Measurements from ENCODE around the gene FRMPD4. TPM values are rescaled to one million over a fixed set of nuclear protein-coding genes. Genes with fewer than 3 reads are reported as not detected.
A peak's percentile ranks its signal among the peaks of the same experiment; 100 is the strongest.

The FRMPD4 gene
- total RNA-seq, 5 donors from 2014 or later (not counting 1 experiment from before 2014, with no cell fraction given), result not detected

DNA sequence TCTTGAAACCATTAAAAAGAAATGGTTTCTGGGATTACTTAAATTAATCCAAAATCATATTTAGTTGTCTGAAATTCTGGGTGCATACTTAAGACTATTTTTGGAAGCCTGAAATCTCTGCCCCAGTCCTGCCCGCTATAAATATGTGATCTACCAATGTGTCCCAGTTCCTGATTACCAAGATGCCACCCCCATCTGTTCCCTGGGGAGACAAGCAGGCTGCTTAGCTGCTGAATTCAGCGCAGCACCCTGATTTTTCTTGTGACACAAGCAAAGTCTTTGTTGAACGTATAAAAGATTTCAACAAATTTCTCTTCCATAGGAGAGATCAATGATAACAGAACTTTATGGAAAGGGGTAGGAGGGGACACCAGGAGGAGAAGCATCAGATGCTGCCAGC lies 552.4 kb downstream of the FRMPD4 start:
- no peaks in the 10 kb centered on the region for H3K36me3 ChIP-seq (ENCODE audit: control insufficient read depth in 2 of 2, extremely low read depth in 1 of 2, insufficient read depth in 1 of 2, low read length in 1 of 2)
- peaks cover 10 to 31% of the 10 kb centered on the region in 2 donors for H3K27me3 Mint-ChIP-seq
- H3K4me1 Mint-ChIP-seq, result no peaks in the 10 kb centered on the region
- DNase-seq, result no peak
- H3K4me3 Mint-ChIP-seq, result no peak overlapping the region
- no peaks in the 10 kb centered on the region for H3K4me1 ChIP-seq (ENCODE audit: control insufficient read depth in 1 of 2, extremely low read depth in 1 of 2, insufficient read depth in 2 of 2, low read length in 2 of 2)
- POLR2A ChIA-PET, result no interaction called here
- WGBS (ENCODE audit: insufficient coverage), result no CpG with 5 or more reads among the region's 3 CpGs
- H3K27me3 ChIP-seq (replicated peaks in 1 of 2; ENCODE audit: control insufficient read depth in 2 of 2, extremely low read depth in 1 of 2, insufficient read depth in 2 of 2, low read length in 1 of 2), result peaks cover 0 to 3% of the 10 kb centered on the region in 2 experiments
- ATAC-seq (replicated peaks in 1 of 4), result no peak
- no peak overlapping the region for H3K4me3 ChIP-seq (ENCODE audit: control insufficient read depth in 1 of 2, extremely low read depth in 1 of 2, low read length in 1 of 2)
- no peak overlapping the region for H3K27ac Mint-ChIP-seq
- H3K27ac ChIP-seq (ENCODE audit: low read length), result no peak overlapping the region
- CTCF ChIA-PET, result interaction anchor here in 1 of 2 donors (0.6 kb wide), 1 partner anchor 903 kb away, joined by 3 read pairs; no protein-coding TSS in a partner anchor
- H3K36me3 Mint-ChIP-seq, result no peaks in the 10 kb centered on the region
- H3K9me3 ChIP-seq, result no peaks in the 10 kb centered on the region
- no peaks in the 10 kb centered on the region for H3K9me3 Mint-ChIP-seq

DNA sequence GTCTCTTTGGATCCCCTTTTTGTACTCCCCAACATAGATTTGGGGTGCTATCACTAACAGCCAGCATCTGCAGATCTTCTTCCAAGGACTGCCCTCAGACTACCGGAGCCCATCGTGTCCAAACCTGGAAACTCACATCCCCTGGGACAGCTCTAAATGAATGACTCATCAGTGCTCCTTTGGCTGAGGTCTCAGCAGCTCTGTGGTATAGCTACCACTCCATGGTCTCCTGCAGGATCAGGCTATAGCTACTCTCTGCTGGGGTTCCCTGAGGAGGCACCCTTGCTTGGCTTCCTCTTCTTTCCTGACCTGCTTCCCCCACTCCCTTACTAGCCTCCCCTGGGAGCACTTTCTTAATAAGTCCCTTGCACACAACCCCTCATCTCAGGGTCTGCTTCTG lies 555.5 kb downstream of the FRMPD4 start:
- Histone ChIP-seq H3K36me3 (ENCODE audit: control insufficient read depth in 2 of 2, extremely low read depth in 1 of 2, insufficient read depth in 1 of 2, low read length in 1 of 2) (no peaks in the 10 kb centered on the region), H3K4me3 (ENCODE audit: control insufficient read depth in 1 of 2, extremely low read depth in 1 of 2, low read length in 1 of 2) (no peak overlapping the region), H3K9me3 (no peaks in the 10 kb centered on the region), H3K27me3 (replicated peaks in 1 of 2; ENCODE audit: control insufficient read depth in 2 of 2, extremely low read depth in 1 of 2, insufficient read depth in 2 of 2, low read length in 1 of 2) (peaks cover 0 to 3% of the 10 kb centered on the region in 2 experiments), H3K27ac (ENCODE audit: low read length) (no peak overlapping the region), H3K4me1 (ENCODE audit: control insufficient read depth in 1 of 2, extremely low read depth in 1 of 2, insufficient read depth in 2 of 2, low read length in 2 of 2) (no peaks in the 10 kb centered on the region)
- Mint-ChIP-seq H3K27me3 (peaks cover 14 to 40% of the 10 kb centered on the region in 2 donors), H3K9me3 (no peaks in the 10 kb centered on the region), H3K4me3 (no peak overlapping the region), H3K36me3 (no peaks in the 10 kb centered on the region), H3K4me1 (no peaks in the 10 kb centered on the region), H3K27ac (no peak overlapping the region)
- DNase-seq, result no peak
- no peak for ATAC-seq (replicated peaks in 1 of 4)
- ChIA-PET CTCF (no interaction called here), POLR2A (interaction anchor here in 1 of 2 donors (0.5 kb wide), 1 partner anchor 18 kb away, joined by 3 read pairs; no protein-coding TSS in a partner anchor)
- 81% methylated on average over 2 of the region's 2 CpGs for WGBS (ENCODE audit: insufficient coverage)

DNA sequence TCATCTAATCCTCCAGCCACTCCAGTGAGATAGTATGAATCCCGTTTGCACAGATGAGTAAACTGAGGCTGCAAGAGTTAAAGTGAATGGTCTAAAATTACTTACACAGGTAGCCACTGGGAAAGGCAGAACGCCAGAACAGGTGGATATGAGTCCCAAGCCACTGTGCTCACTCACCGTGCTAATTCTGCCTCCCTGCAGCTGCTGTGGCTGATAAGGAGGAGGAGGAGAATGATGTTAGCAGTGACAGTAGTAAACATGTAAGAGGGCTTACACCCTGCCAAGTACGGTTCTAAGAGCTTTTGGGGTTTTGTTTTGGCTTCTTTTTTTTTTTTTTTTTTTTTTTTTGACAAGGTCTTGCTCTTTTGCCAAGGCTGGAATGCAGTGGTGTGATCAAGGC lies 562.5 kb downstream of the FRMPD4 start:
- Mint-ChIP-seq H3K27me3 (peaks cover 8 to 52% of the 10 kb centered on the region in 2 donors), H3K27ac (no peak overlapping the region), H3K4me1 (no peaks in the 10 kb centered on the region), H3K36me3 (no peaks in the 10 kb centered on the region), H3K9me3 (no peaks in the 10 kb centered on the region), H3K4me3 (no peak overlapping the region)
- Histone ChIP-seq H3K27me3 (replicated peaks in 1 of 2; ENCODE audit: control insufficient read depth in 2 of 2, extremely low read depth in 1 of 2, insufficient read depth in 2 of 2, low read length in 1 of 2) (peaks cover 0 to 2% of the 10 kb centered on the region in 2 experiments), H3K27ac (ENCODE audit: low read length) (no peak overlapping the region), H3K36me3 (ENCODE audit: control insufficient read depth in 2 of 2, extremely low read depth in 1 of 2, insufficient read depth in 1 of 2, low read length in 1 of 2) (no peaks in the 10 kb centered on the region), H3K9me3 (no peaks in the 10 kb centered on the region), H3K4me3 (ENCODE audit: control insufficient read depth in 1 of 2, extremely low read depth in 1 of 2, low read length in 1 of 2) (no peak overlapping the region), H3K4me1 (ENCODE audit: control insufficient read depth in 1 of 2, extremely low read depth in 1 of 2, insufficient read depth in 2 of 2, low read length in 2 of 2) (no peaks in the 10 kb centered on the region)
- POLR2A ChIA-PET, result no interaction called here
- CTCF ChIA-PET, result interaction anchor here in 1 of 2 donors (0.7 kb wide), 1 partner anchor 1568 kb away, joined by 5 read pairs; no protein-coding TSS in a partner anchor
- DNase-seq (no peak), ATAC-seq (replicated peaks in 1 of 4) (no peak)
- WGBS (ENCODE audit: insufficient coverage), result no CpG with 5 or more reads among the region's 4 CpGs

DNA sequence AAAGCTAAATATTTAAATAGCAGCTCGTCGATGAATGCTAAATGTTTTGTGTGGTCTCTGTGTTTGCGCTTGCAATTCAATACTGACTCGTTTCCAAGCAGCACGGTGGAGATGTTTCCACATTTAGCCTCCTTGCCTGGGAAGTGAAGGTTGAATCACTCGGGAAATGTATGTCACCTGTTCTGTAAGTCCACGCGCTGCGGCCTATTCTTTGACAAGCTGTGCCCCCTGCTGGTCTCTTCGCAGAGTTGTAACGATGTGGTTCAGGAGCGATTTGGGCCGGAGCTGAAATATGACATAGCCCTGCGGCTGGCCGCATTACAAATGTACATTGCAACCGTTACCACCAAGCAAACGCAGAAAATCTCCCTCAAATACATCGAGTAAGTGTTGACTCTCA lies 563.4 kb downstream of the FRMPD4 start:
- Histone ChIP-seq H3K4me1 (ENCODE audit: control insufficient read depth in 1 of 2, extremely low read depth in 1 of 2, insufficient read depth in 2 of 2, low read length in 2 of 2) (no peaks in the 10 kb centered on the region), H3K27ac (ENCODE audit: low read length) (no peak overlapping the region), H3K9me3 (no peaks in the 10 kb centered on the region), H3K27me3 (replicated peaks in 1 of 2; ENCODE audit: control insufficient read depth in 2 of 2, extremely low read depth in 1 of 2, insufficient read depth in 2 of 2, low read length in 1 of 2) (peaks cover 0 to 2% of the 10 kb centered on the region in 2 experiments), H3K4me3 (ENCODE audit: control insufficient read depth in 1 of 2, extremely low read depth in 1 of 2, low read length in 1 of 2) (no peak overlapping the region), H3K36me3 (ENCODE audit: control insufficient read depth in 2 of 2, extremely low read depth in 1 of 2, insufficient read depth in 1 of 2, low read length in 1 of 2) (no peaks in the 10 kb centered on the region)
- Mint-ChIP-seq H3K4me1 (no peaks in the 10 kb centered on the region), H3K4me3 (no peak overlapping the region), H3K27ac (no peak overlapping the region), H3K27me3 (peaks cover 8 to 44% of the 10 kb centered on the region in 2 donors), H3K36me3 (no peaks in the 10 kb centered on the region), H3K9me3 (no peaks in the 10 kb centered on the region)
- CTCF ChIA-PET, result interaction anchor here in 1 of 2 donors (0.7 kb wide), 1 partner anchor 1569 kb away, joined by 5 read pairs; no protein-coding TSS in a partner anchor
- DNase-seq, result peak in 6 of 35 experiments; percentile 0 to 25 (median 2)
- POLR2A ChIA-PET, result no interaction called here
- ATAC-seq (replicated peaks in 1 of 4), result no peak
- WGBS (ENCODE audit: insufficient coverage), result 0% methylated on average over 3 of the region's 18 CpGs

DNA sequence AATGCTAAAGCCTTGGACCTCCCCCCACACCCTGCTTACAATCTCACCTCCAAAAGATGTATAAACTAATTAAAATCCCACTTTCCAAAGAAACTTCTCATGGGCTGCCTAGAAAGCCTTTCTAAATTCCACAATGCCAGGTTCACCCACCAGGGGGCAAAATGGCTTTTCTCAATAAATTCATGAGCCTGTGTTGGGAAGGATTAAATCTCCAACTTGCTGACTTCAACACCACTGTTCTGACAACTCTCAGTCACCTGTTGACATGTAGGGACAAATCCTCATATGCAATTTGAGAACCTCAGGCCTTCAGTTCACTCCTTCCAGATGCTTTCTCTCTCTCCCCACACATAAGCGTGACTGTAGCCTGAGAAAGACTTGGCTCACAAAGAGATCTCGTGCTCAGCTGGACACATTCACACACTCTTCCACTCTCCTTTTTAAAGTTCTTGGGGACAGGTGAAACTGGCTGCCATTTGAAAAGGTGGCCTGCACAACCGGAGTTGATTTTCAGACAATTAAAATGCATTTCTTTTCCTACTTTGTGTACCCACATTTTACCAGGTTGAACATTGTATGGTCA lies 564.3 kb downstream of the FRMPD4 start:
- Mint-ChIP-seq H3K9me3 (no peaks in the 10 kb centered on the region), H3K4me3 (no peak overlapping the region), H3K27me3 (peaks cover 8 to 37% of the 10 kb centered on the region in 2 donors), H3K36me3 (no peaks in the 10 kb centered on the region), H3K27ac (no peak overlapping the region), H3K4me1 (no peaks in the 10 kb centered on the region)
- H3K4me3 ChIP-seq (ENCODE audit: control insufficient read depth in 1 of 2, extremely low read depth in 1 of 2, low read length in 1 of 2), result no peak overlapping the region
- POLR2A ChIA-PET, result no interaction called here
- no peaks in the 10 kb centered on the region for H3K4me1 ChIP-seq (ENCODE audit: control insufficient read depth in 1 of 2, extremely low read depth in 1 of 2, insufficient read depth in 2 of 2, low read length in 2 of 2)
- no peaks in the 10 kb centered on the region for H3K9me3 ChIP-seq
- ATAC-seq (replicated peaks in 1 of 4), result no peak
- peaks cover 0 to 2% of the 10 kb centered on the region in 2 experiments for H3K27me3 ChIP-seq (replicated peaks in 1 of 2; ENCODE audit: control insufficient read depth in 2 of 2, extremely low read depth in 1 of 2, insufficient read depth in 2 of 2, low read length in 1 of 2)
- CTCF ChIA-PET, result no interaction called here
- no peak overlapping the region for H3K27ac ChIP-seq (ENCODE audit: low read length)
- peak in 2 of 35 experiments; percentile 1 to 2 for DNase-seq
- no peaks in the 10 kb centered on the region for H3K36me3 ChIP-seq (ENCODE audit: control insufficient read depth in 2 of 2, extremely low read depth in 1 of 2, insufficient read depth in 1 of 2, low read length in 1 of 2)
- 71% methylated on average over 1 of the region's 3 CpGs for WGBS (ENCODE audit: insufficient coverage)

DNA sequence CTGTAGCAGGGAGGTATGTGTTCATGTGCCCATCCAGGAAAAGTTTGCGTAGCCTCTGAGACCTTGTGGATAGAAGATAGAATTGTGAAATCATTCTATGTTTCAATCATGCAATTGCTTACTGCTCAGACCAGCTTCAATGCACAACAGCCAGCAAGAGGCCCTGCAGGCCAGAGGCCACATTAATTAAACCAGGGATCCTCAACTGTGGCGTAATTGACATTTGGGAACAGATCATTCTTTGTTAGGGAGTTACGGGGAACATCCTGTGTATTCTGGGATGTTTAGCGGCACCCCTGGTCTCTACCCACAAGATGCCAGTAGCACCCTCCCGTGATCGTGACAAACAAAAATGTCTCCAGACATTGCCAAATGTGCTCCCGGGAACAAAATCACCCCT lies 566.4 kb downstream of the FRMPD4 start:
- H3K4me3 Mint-ChIP-seq, result no peak overlapping the region
- POLR2A ChIA-PET, result no interaction called here
- no peaks in the 10 kb centered on the region for H3K4me1 ChIP-seq (ENCODE audit: control insufficient read depth in 1 of 2, extremely low read depth in 1 of 2, insufficient read depth in 2 of 2, low read length in 2 of 2)
- H3K4me3 ChIP-seq (ENCODE audit: control insufficient read depth in 1 of 2, extremely low read depth in 1 of 2, low read length in 1 of 2), result no peak overlapping the region
- no peaks in the 10 kb centered on the region for H3K36me3 ChIP-seq (ENCODE audit: control insufficient read depth in 2 of 2, extremely low read depth in 1 of 2, insufficient read depth in 1 of 2, low read length in 1 of 2)
- no peak for DNase-seq
- no CpG with 5 or more reads among the region's 7 CpGs for WGBS (ENCODE audit: insufficient coverage)
- no peak for ATAC-seq (replicated peaks in 1 of 4)
- no peaks in the 10 kb centered on the region for H3K9me3 ChIP-seq
- H3K27me3 Mint-ChIP-seq, result peaks cover 4 to 33% of the 10 kb centered on the region in 2 donors
- no peaks in the 10 kb centered on the region for H3K9me3 Mint-ChIP-seq
- H3K27ac ChIP-seq (ENCODE audit: low read length), result no peak overlapping the region
- no peaks in the 10 kb centered on the region for H3K4me1 Mint-ChIP-seq
- no peaks in the 10 kb centered on the region for H3K36me3 Mint-ChIP-seq
- peaks cover 0 to 2% of the 10 kb centered on the region in 2 experiments for H3K27me3 ChIP-seq (replicated peaks in 1 of 2; ENCODE audit: control insufficient read depth in 2 of 2, extremely low read depth in 1 of 2, insufficient read depth in 2 of 2, low read length in 1 of 2)
- CTCF ChIA-PET, result no interaction called here
- no peak overlapping the region for H3K27ac Mint-ChIP-seq
